ENCODE measurements around the gene EPS8L3.

GRCh38 chr1:109765483-109765815 is 1.7 kb upstream of the EPS8L3 start:
- TF ChIP-seq CTCF (IDR thresholded peaks at IDR 0.05; ENCODE audit: low read depth, low read length, missing input control) (no peak), MAX (IDR thresholded peaks at IDR 0.05) (no peak)

Data from liver (tissue), 2 donors.